HepG2 (cell line): Measurements from ENCODE around the gene CYP2A13.

Experiments used
- CTCF ChIP-seq: sonication (generic); formaldehyde crosslinking; IDR thresholded peaks from 2 replicates; pipeline ENCODE4 v1.5.0; 2020; ENCODE audit warnings: mild to moderate bottlenecking, missing genetic modification reagents, moderate library complexity
- ELF4 ChIP-seq: sonication (generic); formaldehyde crosslinking; IDR thresholded peaks from 2 replicates; pipeline ENCODE4 v1.5.0; 2020; ENCODE audit warnings: missing genetic modification reagents, mild to moderate bottlenecking, moderate library complexity, borderline replicate concordance
- GMEB1 ChIP-seq: sonication (generic); formaldehyde crosslinking; IDR thresholded peaks from 2 replicates; pipeline ENCODE4 v1.5.1; 2020; ENCODE audit warnings: missing genetic modification reagents, mild to moderate bottlenecking, borderline replicate concordance
- MAFK ChIP-seq, 2 experiments: IDR thresholded peaks in 1 of 2; conservative IDR thresholded peaks in 1 of 2; 2 replicates each; pipeline ENCODE4 v1.6.1; 2011; ENCODE audit warnings: improper control_type of control experiment in 2 of 2, low read length in 2 of 2
- MXD3 ChIP-seq: IDR thresholded peaks from 2 replicates; pipeline ENCODE4 v1.6.1; 2016; ENCODE audit warnings: mild to moderate bottlenecking, missing biosample characterization, missing genetic modification reagents
- NR3C1 ChIP-seq: sonication (generic); formaldehyde crosslinking; IDR thresholded peaks from 2 replicates; pipeline ENCODE4 v1.4.0; 2020; ENCODE audit warnings: missing genetic modification reagents
- POLR2AphosphoS5 ChIP-seq: IDR thresholded peaks from 2 replicates; pipeline ENCODE4 v1.6.1; 2012; ENCODE audit warnings: low read depth, low read length
- TBX3 ChIP-seq: fragments of 450-650 bp; IDR thresholded peaks from 2 replicates; pipeline ENCODE4 v1.6.1; 2017; ENCODE audit warnings: antibody characterized with exemption, mild to moderate bottlenecking, inconsistent platforms, borderline replicate concordance
- TCF7L2 ChIP-seq: IDR thresholded peaks from 2 replicates; pipeline ENCODE4 v1.6.1; 2011; ENCODE audit warnings: mild to moderate bottlenecking, low read depth, low read length, moderate library complexity
- ZNF318 ChIP-seq: sonication (generic); formaldehyde crosslinking; IDR thresholded peaks from 2 replicates; pipeline ENCODE4 v1.4.0; 2020; ENCODE audit warnings: mild to moderate bottlenecking, missing genetic modification reagents

GRCh38 chr19:41111296-41111695, 23.0 kb downstream of the CYP2A13 start:
- no peak for TF ChIP-seq TBX3
- TF ChIP-seq MAFK (conservative IDR thresholded peaks at IDR 0.05 in 1 of 2, IDR thresholded peaks at IDR 0.05 in 1 of 2; ENCODE audit: low read length in 2 of 2): no peak
- no peak for TF ChIP-seq TCF7L2
- TF ChIP-seq CTCF (CRISPR knock-in tag): no peak
- no peak for TF ChIP-seq ZNF318 (CRISPR knock-in tag)
- TF ChIP-seq POLR2AphosphoS5: no peak
- no peak for TF ChIP-seq ELF4 (CRISPR knock-in tag)
- TF ChIP-seq MXD3 (CRISPR knock-in tag): no peak
- no peak for TF ChIP-seq GMEB1 (CRISPR knock-in tag)
- no peak for TF ChIP-seq NR3C1 (CRISPR knock-in tag)
